ENCODE measurements around the gene MAPK8IP3. TPM values are rescaled to one million over a fixed set of nuclear protein-coding genes. Genes with fewer than 3 reads are reported as not detected.

The MAPK8IP3 gene
- total and polyA plus RNA-seq, 9 of the 15 experiments (the other 6 are each of a cell fraction or from before 2014, with no cell fraction given) = 0.17 to 58.7 (median 16.7) TPM

- TF ChIP-seq ZBTB40 (IDR thresholded peaks at IDR 0.05) (peak; percentile 32; the same call in 1 of the 2 replicates), ZBTB40 (CRISPR knock-in tag; IDR thresholded peaks at IDR 0.05) (no peak)
These were observed 27.4 kb upstream of the MAPK8IP3 start (continued) for GRCh38 chr16:1678500-1679098.
